Measurements from ENCODE around the gene TMEM151A.

DNA sequence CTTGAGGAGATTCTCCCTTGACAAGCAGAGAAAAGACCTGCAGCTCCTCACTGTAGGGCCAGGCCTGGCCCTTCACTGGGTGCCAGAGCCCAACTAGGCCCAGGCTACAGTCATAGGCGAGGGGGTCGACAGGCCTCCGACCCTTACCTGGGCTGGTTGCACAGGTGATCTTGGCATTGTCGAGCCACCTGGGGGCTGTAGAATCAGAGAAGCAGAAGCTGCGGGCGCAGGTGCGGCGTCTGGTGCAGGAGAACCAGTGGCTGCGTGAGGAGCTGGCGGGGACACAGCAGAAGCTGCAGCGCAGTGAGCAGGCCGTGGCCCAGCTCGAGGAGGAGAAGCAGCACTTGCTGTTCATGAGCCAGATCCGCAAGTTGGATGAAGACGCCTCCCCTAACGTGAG lies 30.1 kb upstream of the TMEM151A start:
- no peak for TF ChIP-seq CTCF (IDR thresholded peaks at IDR 0.05; ENCODE audit: low read length)
- no peak for TF ChIP-seq EZH2phosphoT487 (IDR thresholded peaks at IDR 0.05; ENCODE audit: low read length)
- no peak for TF ChIP-seq EZH2 (optimal IDR thresholded peaks at IDR 0.05; ENCODE audit: low read depth, low read length)
